HCT116 (cell line): ENCODE results near the gene STIM2. TPM values are rescaled to one million over a fixed set of nuclear protein-coding genes. Genes with fewer than 3 reads are reported as not detected.

Experiments used
- ATAC-seq: fragments of 200-7000 bp; cut with Tn5 transposase; 2 replicates; pipeline ENCODE4 v1.9.1; 2020; ENCODE audit warnings: mild to moderate bottlenecking, moderate library complexity
- BruUV-seq: library from RNA; stranded (reverse); fragments of 400-500 nt; replicated peaks from 2 replicates; lab custom pipeline; 2021; lab: Mats Ljungman, UMichigan
- CTCF ChIA-PET: fragments of 300-600 bp; sonication (Branson Sonifier 250); formaldehyde crosslinking; loops from one replicate; lab custom pipeline; 2021; ENCODE audit warnings: antibody characterized with exemption; lab: Charles Lee
- POLR2A ChIA-PET: fragments of 300-600, 350-600 bp; sonication (Branson Sonifier 250); formaldehyde crosslinking; loops from one replicate; lab custom pipeline; 2021; ENCODE audit warnings: antibody characterized with exemption; lab: Charles Lee
- RAD21 ChIA-PET, 2 experiments: fragments of 300-600 bp; sonication (Branson Sonifier 250); formaldehyde crosslinking; loops; one replicate each; lab custom pipeline; 2023; ENCODE audit warnings: low total read pairs in 2 of 2; ENCODE audit not compliant: uncharacterized antibody in 2 of 2, unreplicated experiment in 2 of 2, low non-redundant PET in 1 of 2; lab: Charles Lee
- DNase-seq: peaks from one replicate; pipeline ENCODE4 v3.0.0-alpha.2; 2010; ENCODE audit warnings: low read depth, low spot score
- H2AFZ ChIP-seq: fragments of 200-600 bp; shearing (Covaris generic), sonication (generic); 2 replicates; pipeline ENCODE4 v1.6.1; 2017; ENCODE audit warnings: low read depth, mixed run types, mixed read lengths, antibody characterized with exemption, low read length; ENCODE audit not compliant: poor library complexity, severe bottlenecking
- H3K27ac ChIP-seq: 2 replicates; pipeline ENCODE4 v1.5.1; 2012; ENCODE audit warnings: low read depth, low read length
- H3K27me3 ChIP-seq: fragments of 200-600 bp; sonication (generic); 2 replicates; pipeline ENCODE4 v1.6.1; 2016; ENCODE audit warnings: mixed run types, low read length, mixed read lengths; ENCODE audit not compliant: insufficient read depth
- H3K36me3 ChIP-seq, 2 experiments: fragments of 200-500 bp in 1 of 2; fragments of 200-600 bp in 1 of 2; sonication (Bioruptor generic) in 1 of 2; sonication (generic) in 1 of 2; 2 replicates each; pipeline versions ENCODE4 v1.5.1 to v1.6.1; 2014 to 2016; ENCODE audit warnings: low read length in 2 of 2, inconsistent platforms in 1 of 2, mixed read lengths in 1 of 2, mixed run types in 1 of 2; ENCODE audit not compliant: insufficient read depth in 2 of 2, control insufficient read depth in 1 of 2
- H3K4me1 ChIP-seq, 2 experiments: fragments of 200-600 bp in 1 of 2; sonication (generic) in 1 of 2; 2 replicates each; pipeline versions ENCODE4 v1.5.1 to v1.6.1; 2012 to 2017; ENCODE audit warnings: low read length in 2 of 2, inconsistent platforms in 1 of 2, mild to moderate bottlenecking in 1 of 2, mixed read lengths in 1 of 2, mixed run types in 1 of 2, moderate library complexity in 1 of 2; ENCODE audit not compliant: insufficient read depth in 2 of 2, control insufficient read depth in 1 of 2
- H3K4me2 ChIP-seq: fragments of 200-600 bp; sonication (generic); 2 replicates; pipeline ENCODE4 v1.6.1; 2017; ENCODE audit warnings: mixed run types, low read length, mixed read lengths
- H3K4me3 ChIP-seq, 2 experiments: fragments of 200-600 bp in 1 of 2; sonication (generic) in 1 of 2; replicated peaks in 1 of 2; 2 replicates each; pipeline ENCODE4 v1.5.1; 2011 to 2016; ENCODE audit warnings: low read length in 2 of 2, control low read depth in 1 of 2, low read depth in 1 of 2, mild to moderate bottlenecking in 1 of 2, mixed read lengths in 1 of 2, mixed run types in 1 of 2
- H3K79me2 ChIP-seq: fragments of 200-600 bp; sonication (generic); 2 replicates; pipeline ENCODE4 v1.6.1; 2017; ENCODE audit warnings: mild to moderate bottlenecking, mixed run types, low read length, moderate library complexity, mixed read lengths; ENCODE audit not compliant: insufficient read depth
- H3K9ac ChIP-seq: fragments of 200-600 bp; sonication (generic); 2 replicates; pipeline ENCODE4 v1.6.1; 2016; ENCODE audit warnings: low read length, mixed read lengths
- H3K9me2 ChIP-seq: fragments of 200-600 bp; sonication (generic), shearing (Covaris generic); 2 replicates; pipeline ENCODE4 v1.6.1; 2017; ENCODE audit warnings: mixed run types, mild to moderate bottlenecking, moderate library complexity; ENCODE audit not compliant: insufficient read depth
- H3K9me3 ChIP-seq, 2 experiments: fragments of 200-500 bp in 1 of 2; fragments of 200-600 bp in 1 of 2; sonication (Bioruptor generic) in 1 of 2; sonication (generic) in 1 of 2; 2 replicates each; pipeline ENCODE4 v1.6.1; 2014 to 2017; ENCODE audit warnings: low read length in 2 of 2, mixed read lengths in 2 of 2, inconsistent platforms in 1 of 2, low read depth in 1 of 2, mild to moderate bottlenecking in 1 of 2, mixed run types in 1 of 2, moderate library complexity in 1 of 2; ENCODE audit not compliant: control insufficient read depth in 1 of 2, insufficient read depth in 1 of 2
- H4K20me1 ChIP-seq: fragments of 200-600 bp; sonication (generic), shearing (Covaris generic); 2 replicates; pipeline ENCODE4 v1.6.1; 2017; ENCODE audit warnings: mixed run types, mild to moderate bottlenecking, moderate library complexity; ENCODE audit not compliant: insufficient read depth
- EZH2 ChIP-seq: fragments of 200-600 bp; sonication (generic); IDR thresholded peaks from 2 replicates; pipeline ENCODE4 v1.6.1; 2017; ENCODE audit warnings: antibody characterized with exemption, mixed run types
- EZH2phosphoT487 ChIP-seq: fragments of 200-600 bp; IDR thresholded peaks from 2 replicates; pipeline ENCODE4 v1.6.1; 2018; ENCODE audit warnings: antibody characterized with exemption, borderline replicate concordance
- POLR2AphosphoS5 ChIP-seq: IDR thresholded peaks from 2 replicates; pipeline ENCODE4 v1.6.1; 2011; ENCODE audit warnings: mild to moderate bottlenecking, low read depth, low read length, moderate library complexity
- RAD21 ChIP-seq: IDR thresholded peaks from 2 replicates; pipeline ENCODE4 v1.6.1; 2012; ENCODE audit warnings: low read depth, mild to moderate bottlenecking
- REST ChIP-seq: IDR thresholded peaks from 2 replicates; pipeline ENCODE4 v1.6.1; 2012; ENCODE audit warnings: low read depth
- SP1 ChIP-seq: IDR thresholded peaks from 2 replicates; pipeline ENCODE4 v1.6.1; 2012; ENCODE audit warnings: low read depth
- ZNF274 ChIP-seq: fragments of 200-500 bp; sonication (Bioruptor generic); IDR thresholded peaks from 2 replicates; pipeline ENCODE4 v1.6.1; 2014; ENCODE audit warnings: mild to moderate bottlenecking, low read depth, low read length, inconsistent platforms
- intact Hi-C: fragments of 100-400 bp; cut with micrococcal nuclease; formaldehyde crosslinking; loops from 2 replicates; pipeline ENCODE4 v1.10.0; 2022
- total RNA-seq: library from RNA; stranded (reverse); gene quantifications from one replicate; pipeline ENCODE4 v1.2.1, GENCODE V29; 2021; ENCODE audit not compliant: unreplicated experiment
- TF ChIP-seq, protein P1 (sequence below), 3 experiments: fragments of 200-600 bp in 1 of 3; sonication (generic) in 1 of 3; IDR thresholded peaks in 2 of 3; conservative IDR thresholded peaks in 1 of 3; 2 replicates each; pipeline ENCODE4 v1.5.1; 2012 to 2017; ENCODE audit warnings: low read depth in 2 of 3, low read length in 2 of 3, antibody characterized with exemption in 1 of 3, borderline replicate concordance in 1 of 3, control low read depth in 1 of 3, mild to moderate bottlenecking in 1 of 3, mixed read lengths in 1 of 3, mixed run types in 1 of 3, moderate library complexity in 1 of 3; ENCODE audit not compliant: insufficient read depth in 1 of 3
- TF ChIP-seq, protein P2 (sequence below): IDR thresholded peaks from 2 replicates; pipeline ENCODE4 v1.6.1; 2012

Gene STIM2
- total RNA-seq, 1 experiment from 2014 or later = 65.9 TPM

- no peaks in the 10 kb centered on the region; the same call in 1 of the 2 replicates for H3K9me2 ChIP-seq
- H3K4me1 ChIP-seq = peaks cover 0 to 6% of the 10 kb centered on the region in 2 experiments; a peak in 1 of 4 replicates
- no peaks in the 10 kb centered on the region for H4K20me1 ChIP-seq
- ATAC-seq (no peak), DNase-seq (no peak)
- POLR2A ChIA-PET = no interaction called here
- no peaks in the 10 kb centered on the region for H3K9me3 ChIP-seq
- H3K9ac ChIP-seq = no peak overlapping the region
- no TSS peak for BruUV-seq
- no peak overlapping the region for H3K4me2 ChIP-seq
- no peak overlapping the region for H3K4me3 ChIP-seq
- intact Hi-C loops = loop anchor here (10.0 kb wide), 3 partner anchors 215 to 425 kb away; partner anchors contain the start of gene TBC1D19
- no peak overlapping the region for H2AFZ ChIP-seq
- CTCF ChIA-PET = interaction anchor here (1.1 to 1.2 kb wide), 2 partner anchors 9 to 11 kb away, joined by 3 to 4 read pairs; no protein-coding TSS in a partner anchor
- TF ChIP-seq RAD21 (no peak), EZH2phosphoT487 (no peak), EZH2 (no peak), ZNF274 (no peak), SP1 (no peak), REST (no peak), POLR2AphosphoS5 (no peak)
- TF ChIP-seq, protein P1, sequence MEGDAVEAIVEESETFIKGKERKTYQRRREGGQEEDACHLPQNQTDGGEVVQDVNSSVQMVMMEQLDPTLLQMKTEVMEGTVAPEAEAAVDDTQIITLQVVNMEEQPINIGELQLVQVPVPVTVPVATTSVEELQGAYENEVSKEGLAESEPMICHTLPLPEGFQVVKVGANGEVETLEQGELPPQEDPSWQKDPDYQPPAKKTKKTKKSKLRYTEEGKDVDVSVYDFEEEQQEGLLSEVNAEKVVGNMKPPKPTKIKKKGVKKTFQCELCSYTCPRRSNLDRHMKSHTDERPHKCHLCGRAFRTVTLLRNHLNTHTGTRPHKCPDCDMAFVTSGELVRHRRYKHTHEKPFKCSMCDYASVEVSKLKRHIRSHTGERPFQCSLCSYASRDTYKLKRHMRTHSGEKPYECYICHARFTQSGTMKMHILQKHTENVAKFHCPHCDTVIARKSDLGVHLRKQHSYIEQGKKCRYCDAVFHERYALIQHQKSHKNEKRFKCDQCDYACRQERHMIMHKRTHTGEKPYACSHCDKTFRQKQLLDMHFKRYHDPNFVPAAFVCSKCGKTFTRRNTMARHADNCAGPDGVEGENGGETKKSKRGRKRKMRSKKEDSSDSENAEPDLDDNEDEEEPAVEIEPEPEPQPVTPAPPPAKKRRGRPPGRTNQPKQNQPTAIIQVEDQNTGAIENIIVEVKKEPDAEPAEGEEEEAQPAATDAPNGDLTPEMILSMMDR (IDR thresholded peaks at IDR 0.05 in 2 of 3, conservative IDR thresholded peaks at IDR 0.05 in 1 of 3; ENCODE audit: borderline replicate concordance in 1 of 3, insufficient read depth in 1 of 3, low read depth in 2 of 3, low read length in 2 of 3) = no peak
- TF ChIP-seq, protein P2, sequence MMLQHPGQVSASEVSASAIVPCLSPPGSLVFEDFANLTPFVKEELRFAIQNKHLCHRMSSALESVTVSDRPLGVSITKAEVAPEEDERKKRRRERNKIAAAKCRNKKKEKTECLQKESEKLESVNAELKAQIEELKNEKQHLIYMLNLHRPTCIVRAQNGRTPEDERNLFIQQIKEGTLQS = no peak
- no peaks in the 10 kb centered on the region for H3K36me3 ChIP-seq
- H3K27me3 ChIP-seq = no peaks in the 10 kb centered on the region
- no peak overlapping the region for H3K27ac ChIP-seq
- RAD21 ChIA-PET = no interaction called here
- no peaks in the 10 kb centered on the region for H3K79me2 ChIP-seq
Measured at GRCh38 chr4:27009539-27009938, 148.9 kb downstream of the STIM2 start.
